ENCODE results near the gene VSX1.

Gene VSX1

DNA sequence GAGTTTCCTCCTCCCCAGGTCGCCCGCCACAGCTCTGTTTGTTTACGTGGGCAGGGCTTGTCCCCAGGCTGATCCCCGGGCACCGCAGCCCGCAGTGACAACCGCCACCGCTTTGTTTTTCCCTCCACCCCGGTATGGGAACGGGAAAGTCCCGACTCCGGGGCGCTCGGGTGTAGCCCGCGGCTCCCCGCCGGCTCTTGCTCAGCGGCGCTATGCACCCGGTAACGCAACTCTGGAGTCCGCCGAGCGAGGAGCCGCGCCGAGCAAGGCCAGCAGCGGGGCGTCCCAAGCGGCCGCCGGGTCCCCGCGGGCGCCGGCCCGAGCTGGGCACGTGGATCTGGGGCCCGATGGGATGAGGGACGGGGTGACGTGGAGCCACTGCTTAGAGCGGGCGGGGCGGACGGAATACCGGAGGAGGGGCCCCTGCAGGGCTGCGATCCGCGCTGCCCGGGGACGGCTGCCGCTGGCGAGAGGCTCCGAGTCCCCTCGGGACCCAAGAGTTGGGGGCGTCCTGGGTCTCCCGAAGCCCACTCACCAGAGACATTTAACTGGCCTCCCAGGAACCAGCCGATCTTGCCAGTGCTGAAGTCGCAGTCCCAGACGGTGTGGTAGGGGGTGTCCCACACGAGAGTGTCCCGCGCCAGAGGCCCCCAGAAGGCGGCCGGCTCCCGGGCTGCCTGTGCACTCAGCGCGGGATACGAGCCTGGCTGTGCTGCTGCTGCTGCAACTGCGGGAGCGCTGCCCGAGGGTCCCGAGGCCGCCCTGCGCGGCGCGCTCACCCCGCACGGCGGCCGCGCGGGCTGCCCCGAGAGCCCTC, 24.5 kb downstream of the VSX1 start:
- no peak for TF ChIP-seq CTCF (IDR thresholded peaks at IDR 0.05; ENCODE audit: control insufficient read depth, extremely low read depth, insufficient read depth)
- no peak for DNase-seq (ENCODE audit: low read depth)
- H3K4me3 ChIP-seq (ENCODE audit: low read depth, low read length): peak overlapping the region; percentile 40

DNA sequence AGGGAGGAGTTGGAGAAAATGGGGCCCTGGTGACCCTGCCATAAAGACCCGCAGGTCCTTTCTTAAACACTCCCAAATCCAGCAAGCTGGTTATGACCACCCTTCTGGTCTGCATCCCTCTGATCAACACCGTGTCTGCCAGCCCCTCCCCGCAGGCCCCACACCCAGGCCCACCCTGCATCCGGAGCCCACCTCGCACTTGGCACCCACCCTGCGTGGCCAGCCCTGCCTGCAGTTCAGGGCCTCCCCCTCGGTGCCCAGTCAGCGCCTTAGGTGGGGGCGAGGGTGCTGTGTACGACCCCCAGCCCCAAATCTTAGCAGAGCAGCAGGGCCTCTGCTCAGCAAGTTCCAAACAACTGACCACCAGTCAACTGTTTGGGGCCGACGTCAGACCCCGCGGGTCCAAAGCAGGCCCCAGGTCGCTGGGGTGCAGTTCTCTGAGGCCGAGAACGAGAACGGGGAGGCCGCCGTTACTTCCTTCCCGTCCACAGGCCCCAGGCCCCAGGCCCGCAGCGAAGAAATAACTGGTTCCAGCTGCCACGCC, 25.2 kb downstream of the VSX1 start:
- no peak for TF ChIP-seq CTCF (IDR thresholded peaks at IDR 0.05; ENCODE audit: control insufficient read depth, extremely low read depth, insufficient read depth)
- H3K4me3 ChIP-seq (ENCODE audit: low read depth, low read length): peak overlapping the region; percentile 40
- no peak for DNase-seq (ENCODE audit: low read depth)

DNA sequence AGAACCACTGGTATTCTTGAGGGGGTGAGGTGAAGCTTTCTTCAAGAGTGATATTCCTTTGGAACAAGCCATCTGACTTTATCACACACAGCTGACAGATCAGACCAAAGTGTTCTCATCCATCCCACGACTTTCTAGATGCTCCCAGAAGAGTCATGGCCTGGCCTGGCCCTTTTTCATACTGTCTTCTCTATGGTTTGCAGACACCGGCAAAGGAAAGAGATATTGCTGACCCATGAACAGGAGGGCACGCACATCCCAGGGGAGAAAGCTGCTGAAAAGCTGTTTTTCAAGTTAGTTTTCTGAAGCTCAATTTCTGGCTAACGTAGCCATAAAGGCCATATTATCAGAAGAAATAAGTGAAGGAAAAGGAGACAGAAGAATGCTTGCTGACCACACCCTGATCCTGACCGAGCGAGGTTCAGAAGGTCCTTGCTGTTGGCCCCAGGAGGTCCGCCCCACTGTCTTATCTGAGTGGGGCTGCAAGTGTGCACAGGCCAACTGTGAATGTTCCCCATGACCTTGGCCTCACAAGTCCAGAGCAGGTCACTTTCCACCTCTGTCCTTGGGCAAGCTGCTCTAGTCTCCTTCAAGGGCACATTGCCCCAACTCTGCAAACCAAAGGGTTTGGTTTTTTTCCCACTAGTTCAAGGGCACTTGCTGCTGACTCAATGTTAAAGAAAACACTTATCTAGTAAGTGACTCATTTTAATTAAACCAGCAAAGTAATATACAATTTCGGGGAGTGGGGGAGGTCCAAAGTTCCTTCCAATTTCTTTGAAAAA, 26.0 kb downstream of the VSX1 start:
- TF ChIP-seq CTCF (IDR thresholded peaks at IDR 0.05; ENCODE audit: control insufficient read depth, extremely low read depth, insufficient read depth): no peak
- no peak for DNase-seq (ENCODE audit: low read depth)
- no peak overlapping the region for H3K4me3 ChIP-seq (ENCODE audit: low read depth, low read length)

- no peak for TF ChIP-seq CTCF (IDR thresholded peaks at IDR 0.05; ENCODE audit: control insufficient read depth, extremely low read depth, insufficient read depth)
- H3K4me3 ChIP-seq (ENCODE audit: low read depth, low read length): no peak overlapping the region
- no peak for DNase-seq (ENCODE audit: low read depth)
These were observed 26.8 kb downstream of the VSX1 start for GRCh38 chr20:25054995-25055629.

DNA sequence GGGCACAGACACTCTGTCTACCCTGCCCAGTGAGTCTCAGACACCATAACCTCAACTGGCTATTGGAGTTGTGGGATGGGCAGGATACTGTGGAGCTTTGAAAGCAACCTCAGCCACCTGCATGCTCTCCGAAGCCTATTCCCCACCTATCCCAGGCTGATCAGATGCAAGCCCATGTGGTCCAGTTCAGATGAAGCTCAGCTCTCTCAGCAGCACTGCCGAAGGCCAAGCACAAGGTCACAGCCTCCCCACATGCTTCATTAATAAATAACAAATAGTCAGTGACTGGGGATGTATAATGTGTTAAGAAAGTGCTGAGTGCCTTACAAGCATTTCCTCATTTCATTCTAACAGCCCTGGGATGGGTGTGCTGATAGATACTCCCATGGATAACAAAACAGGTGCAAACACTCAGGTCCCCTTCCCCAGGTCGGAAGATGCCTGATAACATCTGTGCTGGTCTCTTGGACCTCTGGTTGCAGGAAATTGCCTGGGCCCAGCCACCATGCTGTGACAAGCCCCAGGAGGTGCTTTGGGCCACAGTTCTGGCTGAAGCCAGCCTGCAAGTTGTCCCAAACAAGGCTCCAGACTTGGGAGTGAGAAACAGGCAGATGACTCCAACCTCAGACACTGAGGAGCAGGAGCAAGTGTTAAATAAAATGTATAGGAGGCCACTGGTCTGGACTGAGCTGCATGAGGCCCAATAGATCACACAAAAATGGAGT, 27.7 kb downstream of the VSX1 start:
- H3K4me3 ChIP-seq (ENCODE audit: low read depth, low read length): no peak overlapping the region
- DNase-seq (ENCODE audit: low read depth): no peak
- TF ChIP-seq CTCF (IDR thresholded peaks at IDR 0.05; ENCODE audit: control insufficient read depth, extremely low read depth, insufficient read depth): no peak

Measured in LNCaP clone FGC (cell line).